Measurements from ENCODE around the gene NDRG2.
"Not testable (repeated sequence)": the region's sequence is repeated elsewhere in the genome, so short reads cannot be mapped to it uniquely, and the experiment has no call there.

The NDRG2 gene

DNA sequence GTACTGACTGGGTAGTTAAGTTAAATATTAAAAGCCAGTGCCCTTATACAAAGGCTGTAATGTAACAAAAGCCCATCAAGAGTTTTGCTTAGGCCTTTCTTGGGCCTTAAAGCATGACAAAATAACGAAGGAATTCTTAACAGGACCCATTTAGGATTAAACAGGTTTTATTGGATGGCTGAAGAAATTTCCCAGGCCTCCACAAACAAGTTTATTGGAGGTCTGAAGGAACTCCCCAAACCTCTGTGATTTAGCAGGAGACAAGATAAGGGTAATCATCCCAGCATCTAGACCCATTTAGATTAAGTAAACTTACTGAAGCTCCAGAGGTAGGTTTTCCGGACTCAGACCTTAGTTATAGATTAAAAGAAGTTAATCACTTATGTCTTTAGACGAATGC lies 15.1 kb downstream of the NDRG2 start:
- not testable (repeated sequence) for DNase-seq (ENCODE audit: low read depth, low spot score)

DNA sequence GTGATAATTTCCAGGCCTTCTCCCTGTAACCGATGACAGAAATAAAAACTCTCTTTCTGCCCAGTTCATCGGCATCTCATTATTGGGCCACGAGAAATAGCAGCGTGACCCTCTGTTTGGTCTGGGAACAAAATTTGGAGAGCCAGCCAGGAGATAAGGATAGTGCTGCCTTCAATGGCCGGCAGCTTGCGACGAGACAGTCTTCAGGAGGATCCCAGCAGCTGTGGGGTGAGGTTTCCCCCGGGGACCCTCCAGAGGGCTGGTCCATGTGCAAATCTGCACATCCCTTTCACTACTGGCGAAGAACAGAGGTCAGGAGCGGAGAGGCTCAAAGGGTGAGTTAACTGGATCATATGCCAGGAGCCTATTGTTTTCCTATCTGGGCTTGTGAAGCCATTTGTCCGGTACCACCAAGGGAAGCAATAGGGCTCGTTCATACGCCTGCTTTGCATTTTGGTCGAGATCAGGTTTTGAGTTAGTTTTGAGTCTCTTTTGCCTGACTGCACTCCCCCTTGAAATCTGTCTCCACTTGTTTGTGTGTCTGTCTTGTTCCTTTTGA lies 21.0 kb downstream of the NDRG2 start:
- DNase-seq (ENCODE audit: low read depth, low spot score), result no peak

DNA sequence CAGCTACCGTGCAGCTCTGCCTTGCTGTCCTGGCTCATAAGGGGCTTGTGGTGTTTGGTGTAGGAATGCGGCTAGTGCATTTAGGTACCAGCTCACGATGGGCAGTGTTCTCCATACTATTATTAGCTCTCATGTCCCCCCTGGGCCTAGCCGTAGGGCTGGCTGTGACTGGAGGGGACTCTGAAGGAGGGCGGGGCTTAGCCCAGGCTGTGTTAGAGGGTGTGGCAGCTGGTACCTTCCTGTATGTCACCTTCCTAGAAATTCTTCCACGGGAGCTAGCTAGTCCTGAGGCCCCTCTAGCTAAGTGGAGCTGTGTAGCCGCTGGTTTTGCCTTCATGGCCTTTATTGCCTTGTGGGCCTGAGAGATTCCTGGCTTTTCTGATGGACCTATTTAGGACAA lies 23.6 kb downstream of the NDRG2 start:
- DNase-seq (ENCODE audit: low read depth, low spot score), result no peak

DNA sequence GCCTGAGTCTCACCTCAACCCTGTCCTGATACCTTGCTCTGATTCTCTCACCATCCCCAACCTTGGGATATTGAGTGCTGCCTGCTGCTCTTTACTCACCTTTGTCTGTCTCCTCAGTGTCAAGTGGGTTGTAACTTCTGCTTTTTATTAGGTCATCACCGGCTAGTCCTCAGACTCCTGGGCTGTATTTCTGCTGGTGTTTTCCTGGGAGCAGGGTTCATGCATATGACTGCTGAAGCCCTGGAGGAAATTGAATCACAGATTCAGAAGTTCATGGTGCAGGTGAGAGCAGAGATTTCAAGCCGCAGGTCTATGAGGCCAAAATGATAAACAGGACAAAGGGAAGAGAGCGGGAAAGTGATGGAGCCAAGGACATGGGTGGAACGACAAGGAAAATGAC lies 25.3 kb downstream of the NDRG2 start:
- no peak for DNase-seq (ENCODE audit: low read depth, low spot score)

DNA sequence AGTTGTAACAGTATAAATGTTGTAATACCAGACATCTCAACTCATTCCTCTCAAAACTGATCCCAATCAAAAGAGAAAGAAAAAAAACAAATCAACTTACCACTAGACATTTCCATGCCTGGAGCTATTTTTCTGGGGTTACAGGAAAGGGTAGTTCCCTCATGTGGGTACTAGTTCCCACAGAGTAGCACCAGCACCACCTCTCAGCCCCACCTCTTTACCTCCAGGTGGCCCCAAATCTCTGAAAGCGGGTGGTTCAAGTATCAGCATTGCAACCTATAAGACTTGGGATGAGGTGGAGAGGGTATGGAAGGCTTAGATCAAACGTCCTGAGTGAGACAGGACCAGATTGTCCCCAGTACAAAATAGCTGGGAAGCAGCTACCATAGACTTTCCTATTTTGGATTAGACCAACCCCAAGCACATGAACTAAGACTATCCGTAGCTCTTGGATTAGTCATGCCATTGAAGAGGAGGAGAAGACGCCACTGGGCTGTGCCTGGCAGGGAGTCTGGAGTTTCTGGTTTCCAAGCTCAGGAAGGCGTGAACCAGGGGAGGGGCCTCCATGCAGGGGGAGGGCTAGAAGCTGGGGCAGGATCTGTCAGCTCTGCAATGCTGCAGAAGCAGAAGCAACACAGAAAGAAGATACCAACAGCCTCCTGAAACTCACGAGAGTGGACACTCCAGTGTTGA lies 26.0 kb downstream of the NDRG2 start, which contains the start of gene SLC39A2:
SLC39A2 (plus strand) TSS at position 620 of the 693 bp plus-strand sequence. CDS start 154 bp downstream, outside the sequence.
- peak; percentile 45 for DNase-seq (ENCODE audit: low read depth, low spot score)

DNA sequence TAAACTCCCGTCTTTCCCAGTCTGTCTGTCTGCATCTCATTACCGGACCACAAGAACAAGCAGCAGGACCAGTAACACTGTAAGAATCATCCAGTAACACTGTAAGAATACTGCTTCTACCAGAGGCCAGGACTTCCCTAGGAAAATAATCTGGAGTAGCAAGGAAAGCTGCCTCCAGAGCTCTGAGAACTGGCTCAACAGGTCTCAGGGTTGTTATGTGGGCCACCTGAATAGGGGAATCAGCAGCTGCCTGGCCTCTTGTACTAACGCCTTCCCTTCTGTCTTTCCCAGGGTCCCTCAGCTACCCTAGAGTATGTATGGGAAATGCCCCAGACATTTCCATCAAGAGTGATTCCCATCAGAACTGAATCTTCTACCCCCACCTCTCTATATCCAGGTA lies 26.7 kb downstream of the NDRG2 start:
- DNase-seq (ENCODE audit: low read depth, low spot score), result no peak

DNA sequence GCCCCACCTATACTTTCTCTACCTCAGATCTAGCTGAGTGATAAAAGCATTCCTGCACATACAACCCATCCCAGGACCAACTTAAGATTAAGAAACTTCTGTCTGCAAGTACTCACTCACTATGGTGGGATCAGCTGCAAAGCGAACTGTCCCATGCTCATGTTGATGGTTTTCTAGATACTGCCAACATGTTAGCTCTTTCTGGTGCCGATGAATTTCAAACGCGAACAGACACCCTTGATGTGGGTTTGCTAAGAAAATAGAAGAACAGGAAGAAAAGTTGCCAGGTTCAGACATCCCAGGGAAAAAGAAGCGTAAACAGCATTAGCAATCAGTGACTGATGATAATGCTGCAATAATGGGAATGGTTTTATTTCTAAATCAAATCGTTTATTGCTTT lies 27.3 kb downstream of the NDRG2 start:
- DNase-seq (ENCODE audit: low read depth, low spot score), result no peak

DNA sequence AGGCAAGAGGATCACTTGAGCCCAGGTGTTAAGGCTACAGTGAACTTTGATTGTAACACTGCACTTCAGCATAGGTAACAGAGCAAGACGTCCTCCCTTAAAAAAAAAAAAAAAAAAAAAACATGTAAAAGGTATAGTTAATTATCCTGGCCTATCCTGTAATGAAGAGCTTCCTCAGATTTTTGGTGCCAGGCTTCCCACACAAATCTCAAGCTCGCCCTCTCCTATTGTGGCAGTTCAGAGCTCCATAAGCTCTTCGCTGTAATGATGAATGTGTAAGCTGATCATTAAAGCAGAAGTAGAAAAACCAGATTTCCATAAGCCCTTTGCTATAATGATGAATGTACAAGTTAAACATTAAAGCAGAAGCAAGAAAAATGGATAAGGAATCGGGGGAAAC lies 27.7 kb downstream of the NDRG2 start:
- DNase-seq (ENCODE audit: low read depth, low spot score), result no peak

DNA sequence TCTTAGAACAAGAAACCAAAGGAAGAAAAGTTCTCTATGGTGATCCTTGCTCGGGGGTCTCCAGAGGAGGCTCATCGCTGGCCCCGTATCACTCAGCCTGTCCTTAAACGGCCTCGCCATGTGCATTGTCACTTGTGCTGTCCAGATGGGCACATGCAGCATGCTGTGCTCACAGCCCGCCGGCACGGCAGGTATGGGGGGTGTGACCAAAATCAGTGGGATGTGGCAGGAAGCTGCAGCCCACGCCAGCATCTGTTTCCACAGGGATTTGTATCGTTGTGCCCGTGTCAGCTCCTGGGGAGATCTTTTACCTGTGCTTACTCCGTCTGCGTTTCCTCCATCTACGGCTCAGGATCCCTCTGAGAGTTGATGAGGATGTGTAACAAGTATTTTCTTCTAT lies 28.3 kb downstream of the NDRG2 start:
- DNase-seq (ENCODE audit: low read depth, low spot score), result no peak

DNA sequence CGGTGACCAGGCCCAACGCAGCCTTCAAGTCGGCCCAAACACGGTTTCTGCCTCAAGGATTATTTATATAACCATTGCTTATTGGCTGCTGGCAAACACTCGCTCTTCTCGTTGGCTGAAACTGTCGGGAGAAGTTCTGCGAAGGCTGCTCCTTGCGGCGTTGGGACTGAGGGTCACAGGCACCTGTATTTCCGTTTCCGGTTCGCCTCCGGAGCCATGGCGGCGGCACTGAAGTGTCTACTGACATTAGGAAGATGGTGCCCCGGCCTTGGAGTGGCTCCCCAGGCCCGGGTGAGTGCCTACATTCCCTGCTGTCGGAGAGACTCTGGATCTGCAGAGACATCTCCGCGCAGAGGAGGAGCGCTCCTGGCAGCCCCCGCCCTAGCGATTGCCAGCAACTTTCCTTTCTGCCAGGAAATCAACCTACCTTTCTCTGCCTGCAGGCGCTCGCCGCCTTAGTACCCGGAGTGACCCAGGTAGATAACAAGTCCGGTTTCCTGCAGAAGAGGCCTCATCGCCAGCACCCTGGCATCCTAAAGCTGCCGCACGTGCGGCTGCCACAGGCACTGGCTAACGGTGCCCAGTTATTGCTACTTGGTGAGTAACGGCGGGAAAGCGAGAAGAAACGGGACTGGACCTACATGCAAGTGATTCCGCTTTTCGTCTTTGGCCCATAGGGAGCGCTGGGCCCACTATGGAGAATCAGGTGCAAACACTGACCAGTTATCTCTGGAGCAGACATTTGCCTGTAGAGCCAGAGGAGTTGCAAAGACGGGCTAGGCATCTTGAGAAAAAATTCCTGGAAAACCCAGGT lies 34.9 kb downstream of the NDRG2 start, which contains the start of gene METTL17:
METTL17 (plus strand) TSS at position 194 of the 814 bp plus-strand sequence; CDS start at position 217, 23 bp downstream.
- peak; percentile 89 for DNase-seq (ENCODE audit: low read depth, low spot score)

DNA sequence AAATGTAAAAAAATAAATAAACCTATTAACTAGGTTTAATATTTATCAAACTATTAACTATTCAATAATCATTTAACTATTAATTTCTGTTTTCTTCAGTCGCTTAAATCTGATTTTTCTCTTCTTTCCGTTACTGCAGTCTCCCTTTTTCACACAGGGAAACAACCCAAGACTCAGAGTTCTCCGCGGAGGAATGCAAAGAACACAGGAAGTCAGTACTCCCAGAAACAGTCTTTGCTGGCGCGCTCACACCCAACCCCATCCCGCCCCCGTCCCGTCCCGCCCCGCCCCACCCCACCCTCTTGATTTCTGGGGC lies 35.4 kb downstream of the NDRG2 start:
- DNase-seq (ENCODE audit: low read depth, low spot score), result no peak

DNA sequence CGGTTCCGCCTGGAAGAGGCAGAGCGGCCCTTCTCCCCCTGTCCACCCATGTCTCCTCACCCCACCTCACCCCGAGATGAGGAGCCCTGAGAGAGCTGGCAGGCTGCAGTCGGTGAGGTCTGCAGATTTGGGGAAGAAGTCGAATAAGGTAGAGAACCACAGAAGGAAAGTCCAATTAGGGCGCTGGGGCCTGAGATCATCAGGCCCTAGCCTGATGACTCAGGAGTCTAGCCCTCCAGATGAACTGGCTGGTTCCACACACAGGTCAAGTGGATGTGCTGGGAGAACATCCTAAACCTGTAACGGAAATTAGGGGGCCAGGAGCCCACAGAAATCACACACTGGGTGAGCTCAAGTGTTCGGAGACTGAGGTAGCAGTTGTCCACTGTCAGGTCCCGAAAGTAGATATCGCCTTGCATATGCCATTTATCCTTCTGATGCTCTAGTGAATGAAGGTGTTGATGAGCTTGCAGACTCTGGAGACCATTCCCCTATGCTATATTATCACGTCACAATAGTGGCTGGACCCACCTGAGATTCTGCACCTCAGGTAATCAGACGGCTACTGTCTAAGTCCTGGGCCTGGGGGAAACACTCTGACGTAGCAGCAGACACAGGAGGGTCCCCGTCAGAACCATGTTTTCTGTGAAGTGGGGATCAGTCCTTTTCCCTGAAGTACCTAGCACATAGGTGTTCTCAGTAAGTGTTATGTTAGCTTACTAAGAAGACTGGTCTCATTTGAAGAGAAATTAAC lies 36.0 kb downstream of the NDRG2 start:
- no peak for DNase-seq (ENCODE audit: low read depth, low spot score)

DNA sequence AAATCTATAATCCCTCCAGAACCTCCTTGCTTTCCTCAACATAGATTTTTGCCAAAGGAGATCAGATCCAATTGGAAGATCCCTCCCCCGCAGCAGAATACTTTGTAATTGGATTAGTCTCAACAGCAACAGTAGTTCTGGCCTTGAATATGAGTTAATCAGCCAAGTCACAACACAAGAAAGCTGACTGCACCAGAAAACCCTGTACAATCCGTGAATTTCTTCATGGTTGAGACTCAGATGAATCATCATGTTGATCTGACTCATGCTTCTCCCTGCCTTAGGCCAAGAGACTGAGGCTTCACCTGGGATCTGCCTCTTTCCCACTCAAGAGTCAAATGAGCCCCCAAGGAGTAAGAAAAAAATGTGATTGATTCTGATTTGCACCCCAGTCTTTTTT lies 38.0 kb downstream of the NDRG2 start:
- DNase-seq (ENCODE audit: low read depth, low spot score), result peak; percentile 46

DNA sequence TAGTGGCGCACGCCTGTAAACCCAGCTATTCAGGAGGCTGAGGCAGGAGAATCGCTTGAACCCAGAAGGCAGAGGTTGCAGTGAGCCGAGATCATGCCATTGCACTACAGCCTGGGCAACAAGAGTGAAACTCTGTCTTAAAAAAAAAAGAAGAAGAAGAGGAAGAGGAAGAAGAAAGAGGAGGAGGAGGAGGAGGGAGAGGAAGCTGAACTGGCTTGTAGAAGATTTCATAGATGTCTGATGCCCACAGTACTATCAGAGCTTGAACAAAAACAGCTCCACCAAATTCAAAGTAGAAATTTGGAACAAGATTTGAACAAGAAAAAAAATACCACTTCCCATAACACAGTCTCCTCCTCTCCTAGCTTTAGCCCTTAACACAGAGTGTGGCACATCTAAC lies 39.2 kb downstream of the NDRG2 start:
- not testable (repeated sequence) for DNase-seq (ENCODE audit: low read depth, low spot score)

DNA sequence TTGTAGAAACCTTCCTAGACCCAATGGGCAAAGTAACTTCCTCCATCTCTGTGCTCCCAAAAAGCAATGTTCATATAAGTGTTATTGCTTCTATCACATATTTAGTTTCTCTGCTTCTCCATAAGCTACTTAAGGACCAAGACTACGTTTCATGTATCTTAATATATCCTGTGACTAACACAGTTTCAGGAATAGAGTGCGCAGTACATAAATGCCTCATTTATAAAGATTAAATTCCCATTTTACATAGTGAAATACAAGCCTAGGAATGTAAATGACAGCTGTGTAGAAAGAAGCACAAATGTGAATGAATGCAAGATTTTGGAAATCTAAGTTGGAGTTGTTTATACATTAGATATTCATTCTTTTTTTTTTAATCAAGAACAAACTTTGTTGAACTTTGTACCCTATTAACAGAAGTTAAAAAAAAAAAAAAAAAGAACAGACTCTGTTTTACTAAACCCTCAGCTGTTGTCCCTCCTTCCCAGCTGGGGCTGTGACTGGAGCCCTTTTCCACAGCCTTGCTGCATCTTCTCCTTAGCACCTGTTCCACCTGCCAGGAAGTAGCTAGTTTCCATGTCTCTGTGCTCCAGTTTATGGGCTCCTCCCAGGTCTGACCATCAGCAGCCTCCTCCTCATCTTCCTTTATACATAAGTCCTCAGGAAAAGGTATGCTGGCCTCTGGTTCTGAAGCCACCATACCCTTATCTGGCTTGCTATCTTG lies 42.1 kb downstream of the NDRG2 start:
- no peak for DNase-seq (ENCODE audit: low read depth, low spot score)

DNA sequence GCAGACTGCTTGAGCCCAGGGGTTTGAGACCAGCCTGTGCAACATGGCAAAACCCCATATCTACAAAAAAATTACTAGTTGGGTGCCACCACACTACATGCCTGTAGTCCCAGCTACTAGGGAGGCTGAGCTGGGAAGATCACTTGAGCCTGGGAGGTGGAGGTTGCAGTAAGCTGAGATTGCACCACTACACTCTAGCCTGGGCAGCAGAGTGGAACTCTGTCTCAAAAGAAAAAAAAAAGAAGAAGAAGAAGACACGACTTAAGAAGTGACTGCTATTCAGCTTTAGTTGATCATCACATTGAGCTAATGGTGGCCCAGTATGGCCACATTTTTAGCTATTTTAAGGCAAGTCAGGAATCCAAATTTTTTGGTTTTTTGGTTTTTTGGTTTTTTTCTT lies 44.0 kb downstream of the NDRG2 start:
- no peak for DNase-seq (ENCODE audit: low read depth, low spot score)

DNA sequence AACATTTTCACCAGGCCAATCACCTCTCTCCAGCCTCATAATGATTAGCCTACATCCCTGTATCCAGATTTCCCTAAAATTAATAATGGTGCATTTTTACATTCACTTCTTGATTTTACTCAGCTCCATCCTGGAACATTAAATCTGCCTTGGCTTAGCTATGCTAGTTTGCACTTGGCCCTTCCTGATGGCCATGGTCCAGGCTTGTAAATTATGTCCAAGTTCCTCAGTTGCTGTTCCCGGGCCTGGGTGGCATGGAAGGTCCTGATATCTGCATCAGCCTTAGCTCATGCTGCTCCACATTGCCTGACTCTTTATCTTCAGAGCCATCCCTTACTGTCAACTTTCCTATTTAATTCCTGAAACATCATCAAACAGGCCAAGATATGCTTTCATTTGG lies 46.2 kb downstream of the NDRG2 start:
- DNase-seq (ENCODE audit: low read depth, low spot score), result no peak

DNA sequence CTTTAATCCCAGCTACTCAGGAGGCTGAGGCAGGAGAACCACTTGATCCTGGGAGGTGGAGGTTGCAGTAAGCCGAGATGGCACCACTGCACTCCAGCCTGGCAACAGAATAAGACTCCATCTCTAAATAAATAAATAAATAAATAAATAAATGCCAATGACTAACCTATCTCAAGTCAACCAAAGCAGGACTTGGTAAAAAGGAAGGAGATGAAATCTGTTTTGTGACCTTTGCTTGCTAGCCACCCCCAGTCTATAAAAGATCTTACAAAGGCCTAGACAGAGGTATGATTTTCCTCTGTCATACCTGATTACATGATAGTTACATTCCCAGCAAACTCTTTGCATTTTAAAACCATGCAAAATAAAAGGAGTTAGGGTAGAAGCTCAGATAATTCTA lies 48.6 kb downstream of the NDRG2 start:
- no peak for DNase-seq (ENCODE audit: low read depth, low spot score)

DNA sequence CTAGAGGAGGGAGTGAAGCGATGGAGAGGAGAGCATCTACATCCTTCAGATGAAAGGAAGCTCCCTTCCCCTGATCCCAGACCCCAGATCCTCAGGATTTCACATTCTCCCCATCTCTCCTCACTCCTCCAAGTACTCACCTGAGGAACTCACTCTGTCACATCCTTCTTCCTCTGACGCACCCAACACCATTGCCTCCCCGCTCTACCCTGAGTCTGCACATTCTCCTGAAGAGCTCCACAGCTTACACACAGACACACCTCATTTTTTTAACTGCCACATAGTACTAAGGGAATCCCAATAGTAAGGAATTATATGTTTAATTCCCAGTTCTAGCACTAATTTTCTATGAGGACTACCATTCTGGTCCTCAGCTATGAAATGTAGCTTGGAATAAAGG lies 51.4 kb downstream of the NDRG2 start:
- no peak for DNase-seq (ENCODE audit: low read depth, low spot score)

DNA sequence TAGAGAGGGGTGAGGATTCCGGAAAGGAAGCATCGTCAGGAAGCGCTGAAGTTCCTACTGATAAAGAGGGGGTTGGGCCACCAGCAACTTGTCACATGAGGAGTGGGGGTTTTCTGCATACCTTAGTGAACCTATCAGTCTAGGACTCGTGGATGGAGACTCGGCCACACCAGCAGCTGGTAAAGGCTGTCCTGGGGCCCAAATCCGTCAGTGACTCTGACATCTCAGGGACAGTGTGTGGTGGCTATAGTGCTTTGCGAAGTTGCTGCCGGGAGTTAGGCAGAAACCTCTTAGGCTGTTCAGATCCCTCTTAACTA lies 53.2 kb downstream of the NDRG2 start:
- DNase-seq (ENCODE audit: low read depth, low spot score), result no peak

DNA sequence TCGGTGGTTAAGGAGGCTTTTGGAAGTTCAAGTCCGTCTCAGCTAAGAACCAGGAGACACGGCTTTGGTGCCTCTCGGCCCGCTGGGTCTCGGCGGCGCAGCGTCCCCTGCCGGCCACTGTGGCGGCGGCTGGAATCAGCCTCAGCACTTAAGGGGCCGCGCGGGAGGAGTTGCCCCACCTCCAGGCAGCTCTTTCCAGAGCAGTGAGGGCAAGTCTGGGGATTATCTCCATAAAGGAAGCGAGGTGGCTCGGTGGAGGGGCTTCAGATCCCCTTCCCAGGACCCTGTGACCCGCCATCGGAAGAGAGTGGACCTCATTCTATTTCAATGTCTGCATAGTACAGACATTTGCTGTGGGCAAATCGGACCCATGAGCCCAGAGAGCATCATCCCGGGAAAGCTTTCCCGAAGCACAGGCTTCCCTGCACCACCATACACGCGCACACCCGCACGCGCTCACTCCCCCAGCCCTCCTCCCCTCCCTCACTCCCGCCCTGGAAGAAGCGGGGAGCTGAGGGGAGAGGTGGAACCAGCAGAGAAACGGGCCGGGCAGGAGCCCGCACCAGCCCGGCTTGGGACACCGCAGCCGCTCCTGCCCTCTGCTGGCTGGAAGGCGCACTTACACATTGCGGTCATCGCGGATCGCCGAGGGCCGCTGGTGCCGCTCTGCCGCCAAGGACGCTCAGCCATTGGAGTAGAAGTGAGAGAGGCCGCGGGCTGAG lies 53.7 kb downstream of the NDRG2 start:
- DNase-seq (ENCODE audit: low read depth, low spot score), result peak; percentile 68
